GM18519 (cell line): ENCODE data around the gene POU6F2.
"Not testable (repeated sequence)": the region's sequence is repeated elsewhere in the genome, so short reads cannot be mapped to it uniquely, and the experiment has no call there.

Experiments used
- ATAC-seq: cut with Tn5 transposase; IDR thresholded peaks from one replicate; pipeline ENCODE4 v1.9.1; 2021; ENCODE audit warnings: mild to moderate bottlenecking, moderate library complexity; ENCODE audit not compliant: unreplicated experiment, low FRiP score

Gene POU6F2

DNA sequence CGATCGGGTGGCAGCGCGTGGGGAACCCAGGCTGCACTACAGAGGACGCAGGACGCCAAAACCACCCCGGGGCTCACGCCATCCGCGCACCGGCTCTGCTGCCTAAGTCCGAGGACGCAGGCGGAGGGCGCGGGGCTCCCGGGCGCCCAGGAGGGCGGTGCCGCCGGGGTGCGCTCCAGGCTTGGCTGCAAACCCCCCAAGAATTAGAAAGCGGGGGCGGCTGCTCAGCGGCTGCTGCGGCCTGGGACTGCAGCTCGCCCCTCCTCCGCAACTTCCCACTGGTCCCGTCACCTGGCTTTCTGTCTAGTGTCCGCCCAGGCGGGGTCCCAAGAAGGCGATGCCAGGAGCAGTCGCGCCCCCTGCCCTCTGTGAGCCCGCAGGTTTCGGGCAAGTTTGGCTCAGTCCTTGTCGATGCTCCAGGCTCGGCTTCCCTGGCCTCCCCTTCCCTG lies 1.7 kb upstream of the POU6F2 start:
- ATAC-seq: no peak

DNA sequence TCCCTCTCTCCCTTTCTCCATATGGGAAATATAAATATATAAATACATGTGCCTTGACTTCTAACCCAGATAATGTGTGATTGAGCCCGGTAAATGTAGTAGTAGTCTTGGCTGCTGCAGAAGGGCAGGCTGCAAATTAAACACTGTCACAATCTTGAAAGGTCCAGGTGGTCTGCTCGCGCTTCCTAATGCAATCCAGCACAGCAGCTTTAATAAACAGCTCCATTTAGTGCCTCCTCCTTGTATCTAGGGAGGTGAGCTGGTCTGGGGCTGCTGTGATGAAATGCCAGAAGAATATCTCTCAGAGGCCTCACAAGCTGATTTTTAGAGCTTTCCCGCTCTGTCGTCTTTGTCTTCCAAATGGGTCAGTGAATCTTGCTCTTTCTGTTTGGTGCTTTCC lies 782 bp downstream of the POU6F2 start:
- no peak for ATAC-seq

GRCh38 chr7:38992203-38992602 lies 14.5 kb downstream of the POU6F2 start:
- ATAC-seq: no peak

DNA sequence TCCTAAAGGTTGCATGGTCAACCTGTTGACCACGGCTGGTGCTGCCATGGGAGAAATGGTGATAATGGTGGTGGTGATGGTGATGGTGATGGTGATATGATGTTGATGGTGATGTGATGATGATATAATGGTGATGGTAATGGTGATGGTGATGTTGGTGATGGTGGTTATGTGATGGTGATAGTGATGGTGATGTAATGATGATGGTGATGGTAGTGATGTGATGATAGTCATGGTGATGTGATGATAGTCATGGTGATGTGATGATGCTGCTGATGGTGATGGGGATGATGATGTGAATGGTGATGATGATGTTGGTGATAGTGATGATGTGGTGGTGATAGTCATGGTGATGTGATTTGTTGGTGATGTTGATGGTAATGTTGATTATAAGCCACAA lies 23.9 kb downstream of the POU6F2 start:
- ATAC-seq: no peak

GRCh38 chr7:39002755-39003154 lies 25.0 kb downstream of the POU6F2 start:
- no peak for ATAC-seq

- ATAC-seq: no peak
These were observed 27.3 kb downstream of the POU6F2 start for GRCh38 chr7:39005036-39005435.

DNA sequence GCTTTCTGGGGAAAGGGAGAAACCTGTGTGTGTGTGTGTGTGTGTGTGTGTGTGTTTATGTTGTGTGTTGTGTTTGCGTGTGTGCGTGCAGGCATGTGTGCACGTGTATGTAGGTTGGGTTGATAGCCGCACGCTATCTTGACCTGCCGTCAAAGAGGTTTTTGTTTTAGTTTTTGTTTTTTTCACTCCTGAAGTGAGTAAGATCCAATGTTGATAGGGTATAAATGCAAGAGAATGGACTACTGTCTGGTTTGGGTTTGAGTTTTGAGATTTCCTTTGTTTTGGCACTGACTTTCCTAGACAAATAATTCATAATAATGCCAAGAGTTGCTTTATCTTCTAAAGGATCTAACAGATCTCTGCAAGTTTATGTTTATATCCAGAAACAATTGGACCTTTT lies 27.8 kb downstream of the POU6F2 start:
- ATAC-seq: no peak

DNA sequence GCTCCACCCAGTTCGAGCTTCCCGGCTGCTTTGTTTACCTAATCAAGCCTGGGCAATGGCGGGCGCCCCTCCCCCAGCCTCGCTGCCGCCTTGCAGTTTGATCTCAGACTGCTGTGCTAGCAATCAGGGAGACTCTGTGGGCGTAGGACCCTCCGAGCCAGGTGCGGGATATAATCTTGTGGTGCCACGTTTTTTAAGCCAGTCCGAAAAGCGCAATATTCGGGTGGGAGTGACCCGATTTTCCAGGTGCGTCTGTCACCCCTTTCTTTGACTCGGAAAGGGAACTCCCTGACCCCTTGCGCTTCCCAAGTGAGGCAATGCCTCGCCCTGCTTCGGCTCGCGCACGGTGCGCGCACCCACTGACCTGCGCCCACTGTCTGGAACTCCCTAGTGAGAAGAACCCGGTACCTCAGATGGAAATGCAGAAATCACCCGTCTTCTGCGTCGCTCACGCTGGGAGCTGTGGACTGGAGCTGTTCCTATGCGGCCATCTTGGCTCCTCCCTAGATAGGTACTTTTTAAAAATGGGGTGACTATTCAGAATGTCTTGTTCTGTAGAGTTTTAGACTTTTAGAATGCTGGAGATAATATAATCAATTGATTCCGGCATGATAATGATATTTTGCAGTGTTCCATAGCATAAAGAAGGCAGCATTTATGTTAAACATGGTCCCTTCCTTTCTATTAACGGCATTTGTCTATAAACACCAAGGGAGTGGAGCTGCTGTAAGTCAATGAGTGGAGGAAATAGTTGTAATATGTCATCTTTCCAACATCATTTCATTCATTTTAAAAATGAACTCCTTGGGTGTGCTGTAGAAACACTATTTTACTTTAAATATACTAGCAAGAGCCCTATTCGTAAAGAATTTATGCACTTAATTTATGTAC lies 35.6 kb downstream of the POU6F2 start:
- not testable (repeated sequence) for ATAC-seq

DNA sequence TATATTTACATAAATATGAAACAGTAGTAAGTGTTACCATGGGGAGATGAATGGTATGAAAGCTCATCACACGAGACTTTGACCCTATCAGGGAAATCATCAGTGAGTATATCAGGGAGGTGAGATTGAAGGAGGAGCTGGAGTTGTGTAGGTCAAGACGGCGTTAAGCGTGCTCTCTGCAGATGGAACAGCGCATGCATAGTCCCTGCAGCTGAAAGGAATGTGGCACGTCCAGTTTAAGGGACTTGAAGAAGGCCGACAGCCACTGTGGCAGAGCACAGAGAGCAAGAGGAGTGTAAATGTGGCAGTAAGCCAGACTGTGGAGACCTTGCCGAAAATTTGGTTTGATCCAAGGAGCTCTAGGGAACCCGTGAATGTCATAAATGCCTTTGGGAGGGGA lies 38.9 kb downstream of the POU6F2 start:
- no peak for ATAC-seq

GRCh38 chr7:39017369-39017915 lies 39.7 kb downstream of the POU6F2 start:
- ATAC-seq: no peak

- ATAC-seq: no peak
These were observed 45.1 kb downstream of the POU6F2 start for GRCh38 chr7:39022796-39023195.

DNA sequence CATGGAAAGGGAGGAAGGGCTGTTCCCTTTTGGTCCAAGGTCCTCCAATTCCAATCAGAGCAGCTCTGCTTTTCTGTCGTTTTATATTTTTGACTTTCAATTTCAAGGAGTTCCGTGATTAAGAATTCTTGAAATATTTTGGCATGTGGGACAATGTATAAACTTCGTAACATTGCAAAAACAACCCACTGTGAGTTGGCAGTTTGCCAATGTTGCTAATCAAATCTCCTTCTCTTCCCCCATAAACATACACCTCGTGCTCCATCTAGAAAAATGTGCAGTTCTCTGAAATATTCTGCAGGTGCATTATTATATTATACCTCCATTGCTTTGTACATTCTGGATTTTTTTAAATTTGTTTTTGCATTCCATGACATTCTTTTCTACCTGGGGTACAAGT lies 49.8 kb downstream of the POU6F2 start:
- no peak for ATAC-seq

DNA sequence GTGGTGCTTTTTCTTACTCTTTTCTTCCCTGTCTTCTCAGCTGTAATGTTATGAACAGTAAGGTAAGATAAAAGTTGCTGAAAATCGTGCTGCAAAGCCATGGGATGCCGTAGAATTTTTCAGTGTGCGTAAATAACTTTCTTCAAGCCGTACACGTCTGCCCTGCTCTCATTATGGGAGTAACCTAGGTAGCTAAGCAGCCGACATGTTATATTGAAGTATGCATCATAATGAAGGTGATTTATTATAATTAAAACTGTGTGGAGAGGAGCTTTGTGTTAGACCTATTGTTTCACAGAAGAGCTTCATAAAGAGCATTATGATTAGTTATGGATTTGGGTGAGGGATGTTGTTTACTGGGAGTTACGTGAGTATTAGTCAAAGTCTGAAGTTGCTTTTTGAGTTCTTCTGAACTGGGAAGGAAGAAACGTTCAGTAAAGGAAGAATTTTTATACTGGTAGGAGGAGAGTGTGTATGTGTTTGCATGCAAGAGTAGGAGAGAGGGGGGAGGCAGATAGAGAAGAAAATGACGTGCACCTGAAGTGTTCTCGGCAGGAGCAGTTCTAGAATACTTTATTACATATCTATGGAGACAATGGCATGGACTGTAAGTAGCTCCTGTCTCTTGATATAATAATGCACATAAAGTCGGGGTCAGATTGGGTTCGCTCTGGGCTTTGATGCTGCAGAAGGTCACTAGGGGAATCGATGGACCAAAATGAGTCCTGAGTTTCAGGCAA lies 56.3 kb downstream of the POU6F2 start:
- no peak for ATAC-seq

- ATAC-seq: no peak
These were observed 57.4 kb downstream of the POU6F2 start for GRCh38 chr7:39035156-39035555.

GRCh38 chr7:39035903-39036302 lies 58.2 kb downstream of the POU6F2 start:
- ATAC-seq: no peak

- no peak for ATAC-seq
These were observed 65.0 kb downstream of the POU6F2 start for GRCh38 chr7:39042670-39043069.

GRCh38 chr7:39043531-39043930 lies 65.8 kb downstream of the POU6F2 start:
- ATAC-seq: no peak

GRCh38 chr7:39044489-39044888 lies 66.8 kb downstream of the POU6F2 start:
- ATAC-seq: no peak

DNA sequence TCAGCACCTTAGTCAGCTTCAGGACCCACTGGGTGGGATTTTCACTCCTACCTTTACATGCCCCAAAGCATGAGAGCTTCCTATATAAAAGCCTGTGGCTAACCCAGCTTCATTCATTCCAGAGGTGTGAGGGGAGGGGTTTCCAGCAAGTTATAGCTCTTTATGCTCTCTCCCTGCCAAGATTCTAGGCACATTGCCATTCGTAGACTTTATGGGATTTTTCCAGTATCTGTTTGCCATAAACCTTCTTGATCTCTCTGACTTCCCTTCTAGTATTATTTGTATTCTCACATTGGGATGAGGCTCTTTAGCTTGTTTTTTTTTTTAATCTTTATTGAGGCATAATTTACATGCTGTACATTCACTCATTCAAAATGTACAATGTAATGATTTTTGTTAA lies 67.5 kb downstream of the POU6F2 start:
- ATAC-seq: no peak

DNA sequence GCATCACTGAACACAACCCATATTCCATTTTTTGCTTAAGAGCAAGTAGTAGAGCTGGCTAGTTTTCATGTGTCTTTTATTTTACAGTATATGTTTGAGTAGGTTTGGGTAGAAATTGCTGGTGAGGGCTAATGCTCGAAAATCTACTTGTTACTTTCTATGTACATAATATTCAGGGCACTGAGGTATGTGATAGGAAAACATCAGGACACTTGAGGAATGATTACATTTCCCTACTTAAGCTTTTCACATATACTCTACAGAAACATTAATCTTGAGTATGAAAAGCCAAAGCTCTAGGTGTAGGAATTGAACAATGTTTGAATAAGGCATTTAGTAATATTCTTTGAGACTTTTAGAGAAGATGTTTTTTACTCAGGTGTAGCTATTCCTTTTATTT lies 73.6 kb downstream of the POU6F2 start:
- no peak for ATAC-seq

DNA sequence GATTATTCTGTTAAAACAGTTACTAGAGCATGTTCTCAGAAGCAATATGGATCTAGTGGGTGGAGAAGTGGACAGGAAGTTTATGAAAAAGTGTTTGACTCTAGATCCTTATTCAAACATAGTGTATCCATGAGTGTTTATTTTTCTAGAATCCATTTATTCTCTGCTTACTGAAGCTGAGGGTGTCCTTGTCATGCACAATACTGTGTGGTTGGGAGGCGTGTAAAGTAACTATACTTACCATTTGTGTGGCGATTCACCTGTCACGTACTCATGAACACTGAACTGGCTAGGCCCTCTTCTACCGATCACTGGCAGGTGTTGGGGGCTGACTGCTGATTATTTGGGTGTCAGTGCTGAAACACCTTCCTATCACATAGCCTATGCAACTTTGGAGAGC lies 74.0 kb downstream of the POU6F2 start:
- no peak for ATAC-seq
